Measurements from ENCODE around the gene P2RX3. TPM values are rescaled to one million over a fixed set of nuclear protein-coding genes. Genes with fewer than 3 reads are reported as not detected.

The P2RX3 gene
- total RNA-seq, 1 experiment from 2014 or later = 0.15 TPM

- Histone ChIP-seq H3K4ac (ENCODE audit: low read depth, low read length) (no peak overlapping the region), H3K79me2 (ENCODE audit: insufficient read depth, low read length) (no peaks in the 10 kb centered on the region), H3K9me3 (ENCODE audit: control insufficient read depth, low read depth, low read length) (no peaks in the 10 kb centered on the region), H3K27ac (ENCODE audit: insufficient read length, low read depth, low read length) (no peak overlapping the region), H4K20me1 (ENCODE audit: control insufficient read depth, insufficient read depth, insufficient read length) (no peaks in the 10 kb centered on the region), H3K18ac (ENCODE audit: insufficient read length, low read depth, low read length) (no peak overlapping the region), H3K56ac (ENCODE audit: insufficient read length, low read depth, low read length) (no peak overlapping the region), H4K91ac (ENCODE audit: insufficient read length, low read depth, low read length) (no peak overlapping the region), H2BK12ac (ENCODE audit: insufficient read length, low read depth, low read length) (no peak overlapping the region), H3T11ph (ENCODE audit: low read length) (no peak overlapping the region), H2AFZ (ENCODE audit: low read length) (no peak overlapping the region), H4K8ac (replicated peaks; ENCODE audit: insufficient read length, low read depth, low read length) (no peak overlapping the region), H3K4me1 (ENCODE audit: insufficient read depth, low read length) (no peaks in the 10 kb centered on the region), H3K9ac (ENCODE audit: extremely low read depth, insufficient read length, low read length) (no peak overlapping the region), H3K14ac (ENCODE audit: insufficient read depth, low read length) (no peak overlapping the region), H4K5ac (ENCODE audit: insufficient read length, low read depth, low read length) (no peak overlapping the region), H2BK15ac (ENCODE audit: low read depth, low read length) (no peak overlapping the region), H2AK5ac (ENCODE audit: insufficient read length, low read length) (no peak overlapping the region), H3K27me3 (ENCODE audit: insufficient read depth, low read length) (no peaks in the 10 kb centered on the region), H3K79me1 (ENCODE audit: insufficient read depth, low read depth, low read length, poor library complexity, severe bottlenecking) (no peaks in the 10 kb centered on the region), H2BK5ac (ENCODE audit: insufficient read length, low read length) (no peak overlapping the region), H3K4me2 (ENCODE audit: insufficient read depth, insufficient read length, low read length) (no peak overlapping the region), H2BK120ac (ENCODE audit: low read depth, low read length, poor library complexity, severe bottlenecking) (no peak overlapping the region), H2BK20ac (ENCODE audit: low read depth, low read length, poor library complexity, severe bottlenecking) (no peak overlapping the region), H3K23me2 (ENCODE audit: insufficient read length, low read depth, low read length, poor library complexity, severe bottlenecking) (peaks cover 5% of the 10 kb centered on the region), H3K23ac (ENCODE audit: insufficient read length, low read depth, low read length) (no peak overlapping the region)
- Mint-ChIP-seq H3K27ac (no peak overlapping the region), H3K4me1 (peaks cover 22 to 33% of the 10 kb centered on the region in 2 experiments), H3K36me3 (ENCODE audit: insufficient read depth in 1 of 3, low read depth in 3 of 3) (peaks cover 0 to 5% (median 0%) of the 10 kb centered on the region in 3 experiments; a peak in 2 of 7 replicates), H3K27me3 (ENCODE audit: low read depth) (peaks cover 24% of the 10 kb centered on the region), H3K9me3 (peaks cover 3 to 8% of the 10 kb centered on the region in 2 experiments; a peak in 4 of 5 replicates), H3K4me3 (no peak overlapping the region)
- no peak for TF ChIP-seq CTCF (conservative IDR thresholded peaks at IDR 0.05)
- DNase-seq = no peak
- WGBS (ENCODE audit: extremely low coverage, insufficient read length, low lambda C conversion rate) = no CpG with 5 or more reads among the region's 4 CpGs
These were observed 15.7 kb downstream of the P2RX3 start for GRCh38 chr11:57353852-57354251.

All from H9 (cell line).